Activated CD4-positive, alpha-beta T cell treated with anti-CD3 and anti-CD28 coated beads, Interleukin-2, amount 50 U/mL, for 1 hour (primary cell): ENCODE measurements around the gene FYN.
"Not testable (repeated sequence)": the region's sequence is repeated elsewhere in the genome, so short reads cannot be mapped to it uniquely, and the experiment has no call there.

ENCODE experiments used
- DNase-seq: peaks from one replicate; pipeline ENCODE4 v3.0.0-alpha.2; 2020

The FYN gene

DNA sequence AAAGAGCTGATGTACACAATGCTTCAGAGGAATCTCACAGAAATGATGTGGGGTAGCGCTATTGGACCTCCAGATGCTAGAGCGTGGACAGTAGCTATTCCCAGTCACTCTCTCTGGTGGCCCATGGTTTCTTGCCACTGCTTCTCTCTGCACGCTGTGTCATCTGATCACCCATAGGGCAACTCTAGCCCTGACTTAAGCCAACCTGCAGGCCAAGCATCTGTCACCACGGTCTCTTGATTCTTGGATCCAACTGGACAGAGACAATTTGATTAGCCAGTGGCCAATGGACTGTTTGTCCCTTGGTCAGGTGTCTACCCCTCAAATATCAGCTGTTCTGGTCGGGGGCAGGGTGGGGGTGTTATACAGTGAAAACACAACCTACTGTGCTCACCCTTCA is 225.2 kb downstream of the FYN start:
- DNase-seq: no peak

- no peak for DNase-seq
These were observed 226.3 kb downstream of the FYN start for GRCh38 chr6:111646942-111647341.

DNA sequence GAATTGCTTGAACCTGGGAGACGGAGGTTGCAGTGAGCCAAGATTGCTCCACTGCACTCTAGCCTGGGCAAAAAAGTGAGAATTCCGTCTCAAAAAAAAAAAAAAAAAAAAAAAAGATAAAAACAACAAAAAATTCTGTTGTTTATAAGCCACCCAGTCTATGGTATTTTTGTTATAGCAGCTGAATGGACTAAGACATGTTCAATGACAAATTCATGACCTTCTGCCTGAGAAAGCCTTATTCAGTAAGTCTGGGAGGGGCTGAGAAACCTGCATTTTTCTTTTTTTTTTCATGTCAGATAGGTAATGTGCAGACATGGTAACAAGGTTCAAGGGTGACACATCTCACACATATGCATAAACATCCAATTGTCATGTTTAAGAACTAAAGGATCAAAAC is 227.2 kb downstream of the FYN start:
- no peak for DNase-seq

GRCh38 chr6:111644893-111645430 is 228.3 kb downstream of the FYN start:
- no peak for DNase-seq

GRCh38 chr6:111642463-111643158 is 230.6 kb downstream of the FYN start:
- DNase-seq: peak; percentile 3

- no peak for DNase-seq
These were observed 234.0 kb downstream of the FYN start for GRCh38 chr6:111639266-111639665.

- not testable (repeated sequence) for DNase-seq
These were observed 238.3 kb downstream of the FYN start for GRCh38 chr6:111634981-111635380.

GRCh38 chr6:111633822-111634221 is 239.4 kb downstream of the FYN start:
- DNase-seq: no peak

- DNase-seq: no peak
These were observed 240.6 kb downstream of the FYN start for GRCh38 chr6:111632468-111633247.

DNA sequence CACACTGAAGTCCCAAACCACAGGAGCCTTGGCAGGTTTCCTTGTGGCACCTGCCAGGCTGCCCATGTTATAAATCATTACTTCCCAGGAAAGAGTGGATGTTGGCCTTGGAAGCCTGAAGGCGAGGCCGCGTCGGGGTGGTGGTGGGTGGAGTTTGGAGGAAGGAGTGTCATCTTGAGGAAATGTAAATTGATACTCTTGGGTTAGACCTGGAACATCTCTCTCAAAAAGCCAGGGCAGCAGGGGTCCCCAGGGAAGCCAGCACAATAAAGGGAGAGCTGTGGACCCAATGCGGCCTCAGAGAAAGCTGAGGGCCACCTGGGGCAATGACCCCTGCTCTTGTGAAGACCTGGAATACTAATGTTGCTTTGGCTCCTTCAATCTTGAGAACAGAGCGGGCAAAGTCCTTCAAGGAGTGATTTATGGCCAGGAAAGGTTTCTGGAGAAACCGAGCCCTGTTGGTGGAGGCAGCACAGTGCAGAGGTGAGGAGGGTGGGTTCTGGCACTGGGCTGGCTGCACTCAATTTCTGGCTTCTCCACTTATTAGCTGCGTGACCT is 241.3 kb downstream of the FYN start:
- no peak for DNase-seq

DNA sequence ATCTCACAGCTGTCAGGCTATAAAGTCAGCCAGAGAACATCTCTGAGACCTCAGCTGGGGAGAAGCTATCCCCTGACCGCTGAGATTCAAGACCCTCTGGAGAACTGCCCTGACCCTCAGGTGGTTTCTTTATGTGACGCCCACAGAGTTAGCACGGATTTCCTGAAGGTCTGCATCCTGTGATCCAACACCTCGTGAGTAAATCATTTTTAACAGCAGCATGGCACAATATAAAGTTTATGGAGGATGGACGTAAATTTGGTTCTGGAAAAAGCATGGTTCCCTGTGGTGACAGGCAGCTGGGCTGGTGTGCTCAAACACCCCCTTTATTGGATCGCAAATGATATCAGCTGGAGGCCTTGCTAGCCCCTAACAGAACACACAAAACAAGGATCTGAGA is 242.2 kb downstream of the FYN start:
- no peak for DNase-seq

GRCh38 chr6:111628142-111628850 is 245.0 kb downstream of the FYN start:
- no peak for DNase-seq

DNA sequence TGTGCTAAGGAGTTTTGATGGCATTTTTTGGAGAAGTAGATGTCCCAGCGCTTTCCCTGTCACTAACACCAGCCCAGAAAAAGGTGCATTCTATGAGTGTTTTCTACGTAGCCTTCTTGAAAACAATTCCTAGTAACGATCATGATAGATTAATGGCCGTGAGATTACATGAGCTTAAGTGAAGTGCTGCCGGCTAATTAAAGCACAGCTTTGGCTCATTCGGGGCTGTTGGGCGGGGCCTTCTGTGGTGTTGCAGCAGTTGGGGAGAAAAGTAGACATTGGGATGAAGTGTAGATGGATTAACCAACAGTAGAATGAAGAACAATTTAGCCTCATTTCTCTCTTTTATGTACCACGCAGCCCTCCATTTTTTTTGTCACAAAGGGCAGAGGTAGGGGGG is 246.8 kb downstream of the FYN start:
- no peak for DNase-seq

- no peak for DNase-seq
These were observed 247.5 kb downstream of the FYN start for GRCh38 chr6:111625461-111626391.

DNA sequence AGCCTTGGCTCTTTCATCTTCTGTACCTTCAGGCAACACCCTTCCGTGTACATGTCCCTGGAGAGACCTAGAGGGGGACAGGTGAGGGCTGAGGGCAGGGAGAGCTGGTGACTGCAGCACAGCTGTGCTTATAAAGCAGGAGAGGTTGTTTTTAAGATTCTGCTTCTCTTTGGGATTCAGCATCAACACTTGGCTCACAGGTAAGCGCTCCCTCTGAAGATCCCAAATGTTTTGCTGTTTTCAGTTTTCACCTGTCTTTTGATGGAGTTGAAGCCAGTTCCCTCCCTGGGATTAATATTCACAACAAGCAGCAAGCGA is 248.2 kb downstream of the FYN start:
- DNase-seq: no peak

DNA sequence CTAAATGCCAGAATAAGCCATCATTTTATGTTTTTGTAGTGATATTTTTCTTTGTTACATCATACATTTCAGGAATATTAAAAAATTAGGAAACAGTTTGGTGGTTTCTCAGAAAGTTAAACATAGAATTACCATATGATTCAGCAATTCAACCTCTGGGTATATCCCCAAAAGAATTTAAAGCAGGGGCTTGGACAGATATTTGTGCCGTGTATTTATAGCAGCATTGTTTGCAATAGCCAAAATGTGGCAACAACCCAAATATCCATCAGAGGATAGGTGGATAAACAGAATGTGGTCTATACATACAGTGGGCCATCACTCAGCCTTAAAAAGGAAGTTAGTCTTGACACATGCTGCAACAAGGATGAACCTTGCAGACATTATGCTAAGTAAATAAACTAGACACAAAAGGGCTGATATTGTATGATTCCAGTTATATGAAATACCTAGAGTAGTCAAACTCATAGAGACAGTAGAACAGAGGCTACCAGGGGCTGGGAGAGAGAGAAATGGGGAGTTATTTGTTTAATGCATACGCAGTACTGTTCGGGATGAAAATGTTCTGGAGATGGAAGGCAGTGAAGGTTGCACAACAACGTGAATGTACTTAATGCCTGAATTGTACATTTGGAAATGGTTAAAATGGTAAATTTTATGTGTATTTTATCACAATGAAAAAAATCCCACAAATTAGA is 248.7 kb downstream of the FYN start:
- DNase-seq: no peak

DNA sequence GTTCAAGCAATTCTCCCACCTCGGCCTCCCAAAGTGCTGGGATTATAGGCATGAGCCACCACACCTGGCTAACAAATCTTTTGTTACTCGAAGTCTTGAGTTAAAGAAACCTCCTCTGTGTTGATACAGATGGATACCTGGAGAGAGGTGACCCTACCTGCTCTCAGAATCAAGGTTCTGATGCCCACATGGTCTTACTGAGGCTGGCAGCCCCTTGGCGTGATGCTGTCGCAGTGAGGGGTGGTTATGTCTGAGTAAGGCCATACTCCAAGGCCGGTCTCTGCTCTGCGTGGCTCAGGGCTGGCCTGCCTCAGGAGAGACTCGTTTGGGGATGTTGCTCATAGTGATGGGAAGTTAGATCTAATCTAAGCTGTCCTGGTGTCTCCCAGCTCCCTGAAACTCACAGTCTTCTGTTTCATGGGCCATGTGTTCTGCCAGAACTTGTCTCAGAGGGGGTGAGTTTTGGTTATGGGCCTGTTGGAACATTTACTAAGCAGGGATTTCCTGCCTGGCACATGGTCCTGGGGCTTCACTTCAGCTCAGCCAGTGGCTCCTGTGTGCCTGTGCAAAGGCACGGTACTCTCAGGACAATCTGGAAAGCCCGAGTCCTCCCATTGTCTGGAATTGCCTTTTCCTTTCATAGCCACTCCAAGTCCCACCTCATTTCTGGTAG is 250.1 kb downstream of the FYN start:
- no peak for DNase-seq

DNA sequence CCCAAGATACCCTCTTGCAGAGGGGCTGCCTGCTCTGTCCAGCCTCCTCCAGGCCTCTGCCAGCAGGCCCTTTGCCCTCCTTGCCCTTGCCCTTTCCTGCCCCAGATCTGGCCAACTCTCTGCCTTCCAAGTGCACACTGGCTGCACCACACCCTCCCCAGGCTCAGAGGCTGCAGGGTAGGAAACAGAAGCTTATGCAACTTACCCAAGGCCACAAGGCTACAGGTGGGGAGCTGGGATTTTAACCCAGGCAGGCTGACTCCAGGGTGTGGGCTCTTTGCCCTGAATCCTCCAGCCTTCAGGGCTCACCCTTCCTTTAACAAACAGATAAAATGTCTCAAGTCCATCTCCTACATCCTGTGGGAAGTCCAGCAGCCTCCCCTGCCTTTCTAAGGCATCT is 253.1 kb downstream of the FYN start:
- no peak for DNase-seq

DNA sequence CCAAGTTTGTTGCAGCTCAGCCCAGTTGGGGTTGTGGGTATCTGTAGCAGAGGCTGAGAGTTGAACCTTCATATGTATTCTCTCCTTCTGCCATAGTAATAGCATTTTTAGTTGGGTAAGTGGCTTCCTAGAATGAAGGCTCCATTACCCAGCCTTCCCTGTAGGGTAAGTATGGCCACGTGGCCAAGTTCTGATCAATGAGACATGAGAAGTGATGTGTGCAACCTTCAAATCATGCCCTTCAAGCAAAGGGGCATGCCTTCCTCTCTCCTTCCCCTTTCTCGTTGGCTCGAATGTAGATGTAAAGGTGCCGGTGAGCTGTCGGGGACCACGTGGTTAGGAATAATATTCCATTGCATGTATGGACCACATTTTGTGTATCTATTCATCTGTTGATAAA is 254.8 kb downstream of the FYN start:
- no peak for DNase-seq

DNA sequence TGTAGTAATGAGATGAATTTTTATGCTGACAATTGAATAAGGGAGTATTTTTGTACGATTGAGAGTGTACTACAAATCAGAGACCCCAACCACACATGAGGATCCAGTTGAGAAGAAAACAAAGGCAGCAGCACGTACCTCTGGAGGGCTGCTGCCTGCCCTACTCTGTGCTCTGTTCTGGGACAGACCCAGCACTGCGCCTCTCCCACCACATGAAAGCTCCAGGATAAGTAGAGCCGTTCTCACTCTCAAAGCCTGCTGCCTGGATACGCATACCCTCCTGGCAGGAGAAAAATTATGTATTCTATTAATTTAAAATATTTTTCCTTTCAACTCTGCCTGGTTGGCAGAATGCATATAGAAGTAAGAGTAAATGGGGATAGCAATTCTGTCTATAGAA is 256.1 kb downstream of the FYN start:
- no peak for DNase-seq
